Femur (tissue), 1 donor: Measurements from ENCODE around the gene COL24A1.
"Not testable (repeated sequence)": the region's sequence is repeated elsewhere in the genome, so short reads cannot be mapped to it uniquely, and the experiment has no call there.

Source experiments
- DNase-seq: peaks from one replicate; pipeline ENCODE4 v3.0.0-alpha.2; 2017

COL24A1 gene

DNA sequence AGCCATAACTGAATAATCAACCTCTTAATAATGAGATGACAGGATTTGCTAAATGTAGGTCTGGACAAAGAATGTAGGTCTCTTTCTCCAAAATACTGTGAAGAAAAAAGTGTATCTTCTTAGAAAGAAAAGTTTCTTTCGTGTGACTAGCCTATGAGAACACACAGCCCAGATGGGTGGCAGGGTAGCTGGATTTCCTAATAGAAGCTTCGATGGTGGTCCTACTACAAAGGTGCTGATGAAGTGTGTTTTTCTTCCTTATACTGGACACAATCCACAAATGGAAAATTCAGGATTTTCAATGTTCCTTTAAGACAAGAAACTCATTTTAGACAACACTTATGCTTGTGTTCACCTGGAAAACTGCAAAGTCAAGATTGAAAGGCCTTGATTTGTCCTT, 358.2 kb downstream of the COL24A1 start:
- no peak for DNase-seq

DNA sequence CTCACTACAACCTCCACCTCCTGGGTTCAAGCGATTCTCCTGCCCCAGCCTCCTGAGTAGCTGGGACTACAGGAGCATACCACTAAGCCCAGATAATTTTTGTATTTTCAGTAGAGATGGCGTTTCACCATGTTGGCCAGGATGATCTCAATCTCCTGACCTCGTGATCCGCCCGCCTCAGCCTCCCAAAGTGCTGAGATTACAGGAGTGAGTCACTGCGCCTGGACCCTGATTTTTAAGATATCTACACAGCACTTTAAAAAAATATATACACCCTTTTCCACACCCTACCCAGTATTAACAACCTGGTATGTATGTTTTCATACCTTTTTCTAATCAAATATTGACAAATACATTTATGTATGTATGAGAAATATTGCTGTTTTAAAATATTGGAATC, 379.6 kb downstream of the COL24A1 start:
- not testable (repeated sequence) for DNase-seq

DNA sequence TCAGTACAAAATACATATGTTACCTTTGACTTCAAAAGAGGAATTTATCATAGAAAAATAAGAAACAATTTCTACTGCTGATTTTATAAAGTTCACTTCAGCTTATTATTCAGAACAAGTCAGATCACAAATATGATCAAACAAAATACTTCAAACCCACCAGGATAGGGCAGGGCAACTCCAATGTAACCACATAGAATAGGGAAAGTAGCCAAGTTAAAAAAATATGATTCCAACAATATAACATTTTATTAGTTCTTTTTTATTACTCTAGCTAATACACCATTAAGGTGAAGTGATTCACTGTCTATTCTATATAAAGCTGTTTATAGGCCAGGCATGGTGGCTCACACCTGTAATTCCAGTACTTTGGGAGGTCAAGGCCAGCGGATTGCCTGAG, 393.8 kb downstream of the COL24A1 start:
- no peak for DNase-seq

DNA sequence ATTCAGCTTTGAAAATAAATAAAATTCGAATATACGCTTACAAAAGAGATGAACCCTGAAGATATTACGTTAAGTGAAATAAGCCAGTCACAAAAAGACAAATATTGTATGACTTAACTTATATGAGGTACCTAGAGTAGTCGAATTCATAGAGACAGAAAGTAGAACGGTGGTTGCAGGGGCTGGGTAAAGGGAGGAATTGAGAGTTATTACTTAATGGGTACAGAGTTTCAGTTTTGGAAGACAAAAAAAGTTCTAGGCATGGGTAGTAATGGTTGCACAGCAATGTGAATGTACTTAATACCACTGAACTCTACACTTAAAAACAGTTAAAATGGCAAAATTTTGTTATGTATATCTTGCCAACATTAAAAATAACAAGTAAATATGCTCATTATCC, 399.7 kb downstream of the COL24A1 start:
- DNase-seq = no peak

DNA sequence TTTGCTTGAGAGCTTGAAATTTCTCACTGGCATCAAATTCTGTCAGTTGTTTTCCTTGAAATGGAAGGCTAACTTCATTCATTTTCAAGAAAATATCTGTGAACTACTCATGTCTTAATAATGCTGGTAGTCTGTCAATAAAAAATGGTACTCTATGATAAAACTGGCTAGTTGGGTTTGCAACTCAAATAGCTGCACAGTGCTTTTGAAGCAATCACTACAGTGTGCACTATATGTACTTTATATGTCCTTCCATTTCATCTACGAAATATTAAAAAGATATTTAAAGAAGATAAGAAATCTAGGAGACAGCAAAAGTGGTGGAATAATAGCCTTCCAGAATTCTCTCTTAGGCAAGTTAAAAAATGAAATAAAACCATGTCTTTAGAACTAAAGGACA, 408.5 kb downstream of the COL24A1 start:
- DNase-seq = no peak

DNA sequence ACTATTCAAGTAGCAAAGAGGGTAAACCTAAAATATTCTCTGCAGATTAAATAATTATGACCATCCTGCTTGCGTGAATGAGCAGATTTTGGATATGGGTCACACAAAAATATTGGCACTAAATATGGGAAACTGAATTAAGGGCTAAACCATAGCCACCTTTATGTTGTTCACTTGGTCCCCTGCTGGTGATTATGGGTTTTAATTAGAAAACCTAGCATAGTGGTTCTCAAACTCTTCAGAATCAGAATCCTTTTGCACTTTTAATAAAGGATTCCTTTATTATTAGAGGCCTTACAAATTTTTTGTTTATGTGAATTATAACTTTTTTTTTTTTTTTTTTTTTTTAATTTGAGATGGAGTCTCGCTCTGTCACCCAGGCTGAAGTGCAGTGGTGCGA, 409.8 kb downstream of the COL24A1 start:
- no peak for DNase-seq

DNA sequence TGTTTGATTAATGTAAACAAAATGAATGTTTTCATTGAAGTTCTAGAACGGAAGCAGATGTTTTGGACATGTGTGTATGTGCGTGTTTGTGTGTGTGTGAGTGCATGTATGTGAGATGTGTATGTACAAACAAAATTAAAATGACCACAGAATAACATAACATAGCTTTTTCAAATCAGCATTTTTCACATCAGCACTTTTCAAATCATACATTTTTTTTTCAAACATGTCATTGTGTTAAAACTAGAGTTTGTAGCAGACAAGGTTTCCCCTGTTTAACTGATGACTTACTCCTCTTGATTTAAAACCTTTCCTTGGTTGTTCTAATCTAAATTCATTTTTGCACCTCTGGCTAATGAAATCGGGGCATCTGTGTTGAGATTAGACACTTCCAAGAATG, 412.8 kb downstream of the COL24A1 start:
- no peak for DNase-seq

DNA sequence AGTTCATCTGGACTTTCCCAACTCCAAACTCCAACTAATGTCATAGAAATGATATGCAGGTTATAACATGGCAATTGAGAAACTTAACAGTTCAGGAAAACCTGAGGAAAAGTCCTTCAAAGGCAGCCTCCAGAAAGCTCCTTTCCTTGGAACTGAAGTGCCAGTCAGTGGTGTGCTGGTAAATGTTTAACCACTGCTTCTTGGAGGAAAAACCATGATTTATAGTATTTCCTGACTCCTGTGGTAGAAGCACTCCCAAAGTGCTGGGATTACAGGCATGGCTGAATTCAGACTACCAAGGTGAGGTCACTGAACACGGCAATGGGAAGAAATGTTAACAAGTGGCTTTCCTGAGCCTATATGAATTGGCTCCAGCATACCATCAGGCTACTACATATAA, 421.6 kb downstream of the COL24A1 start:
- no peak for DNase-seq

DNA sequence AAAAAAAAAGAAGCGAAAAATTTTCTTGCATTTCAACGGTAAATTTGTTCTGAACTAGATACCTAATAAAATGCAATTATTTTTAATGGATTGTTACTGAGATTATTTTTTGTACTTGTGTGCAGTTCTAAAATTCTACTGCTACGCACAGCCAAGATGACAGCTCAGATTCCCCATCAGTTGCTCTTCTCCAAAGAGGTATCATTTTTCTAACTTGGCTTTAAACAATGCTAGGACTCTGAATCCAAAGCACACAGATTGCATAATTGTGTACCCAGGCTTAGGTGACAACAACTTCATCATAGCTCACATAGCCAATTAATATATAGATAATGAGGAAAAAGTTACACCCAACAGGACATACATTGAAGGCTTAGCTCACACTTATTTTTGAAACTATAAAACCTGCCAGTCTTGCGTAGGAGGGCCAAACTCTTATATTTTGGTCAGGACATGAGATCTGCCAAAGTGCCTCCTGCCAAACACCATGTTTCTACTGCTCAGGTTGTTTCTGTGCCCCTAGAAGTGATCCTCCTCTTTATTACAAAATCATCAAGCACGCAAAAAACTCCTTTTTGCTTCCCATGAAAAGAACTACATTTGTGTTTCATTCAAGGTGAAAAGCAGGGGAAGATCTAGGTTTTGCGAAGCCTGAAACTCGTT, 437.8 kb downstream of the COL24A1 start:
- no peak for DNase-seq

DNA sequence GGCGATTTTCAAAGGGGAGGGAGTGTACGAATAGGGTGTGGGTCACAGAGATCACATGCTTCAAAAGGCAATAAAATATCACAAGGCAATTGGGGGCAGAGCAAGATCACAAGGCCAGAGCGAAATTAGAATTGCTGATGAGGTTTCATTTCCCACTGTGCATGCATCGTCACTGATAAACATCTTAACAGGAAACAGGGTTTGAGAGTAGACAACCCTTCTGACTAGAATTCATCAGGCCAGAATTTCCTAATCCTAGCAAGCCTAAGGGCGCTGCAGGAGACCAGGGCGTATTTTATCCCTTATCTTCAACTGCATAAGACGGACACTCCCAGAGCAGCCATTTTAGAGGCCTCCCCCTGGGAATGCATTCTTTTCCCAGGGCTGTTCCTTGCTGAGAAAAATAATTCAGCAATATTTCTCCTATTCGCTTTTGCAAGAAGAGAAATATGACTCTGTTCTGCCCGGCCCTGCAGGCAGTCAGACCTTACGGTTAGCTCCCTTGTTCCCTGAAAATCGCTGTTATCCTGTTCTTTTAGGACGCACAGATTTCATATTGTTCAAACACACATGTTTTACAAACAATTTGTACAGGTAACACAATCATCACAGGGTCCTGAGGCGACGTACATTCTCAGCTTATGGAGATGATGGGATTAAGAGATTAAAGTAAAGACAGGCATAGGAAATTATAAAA, 442.0 kb downstream of the COL24A1 start:
- DNase-seq = not testable (repeated sequence)

DNA sequence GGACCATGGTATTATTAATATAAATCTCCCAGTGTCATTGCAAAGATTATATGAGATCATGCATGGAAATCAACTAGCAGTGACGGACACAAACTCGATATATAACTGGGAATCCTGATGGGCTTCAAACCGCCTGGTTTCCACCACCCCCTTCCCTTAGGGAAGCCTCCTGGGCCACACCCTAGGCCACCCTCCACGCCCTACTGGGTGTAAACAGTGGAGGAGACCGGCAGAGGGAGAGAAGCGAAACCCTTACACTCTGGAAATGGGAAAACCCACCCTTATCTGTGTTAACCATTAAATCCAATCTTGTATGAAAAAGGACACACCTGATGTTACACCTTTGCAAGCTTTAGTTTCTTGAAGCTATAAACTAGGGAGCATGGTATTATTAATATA, 447.7 kb downstream of the COL24A1 start:
- DNase-seq = peak; percentile 21

DNA sequence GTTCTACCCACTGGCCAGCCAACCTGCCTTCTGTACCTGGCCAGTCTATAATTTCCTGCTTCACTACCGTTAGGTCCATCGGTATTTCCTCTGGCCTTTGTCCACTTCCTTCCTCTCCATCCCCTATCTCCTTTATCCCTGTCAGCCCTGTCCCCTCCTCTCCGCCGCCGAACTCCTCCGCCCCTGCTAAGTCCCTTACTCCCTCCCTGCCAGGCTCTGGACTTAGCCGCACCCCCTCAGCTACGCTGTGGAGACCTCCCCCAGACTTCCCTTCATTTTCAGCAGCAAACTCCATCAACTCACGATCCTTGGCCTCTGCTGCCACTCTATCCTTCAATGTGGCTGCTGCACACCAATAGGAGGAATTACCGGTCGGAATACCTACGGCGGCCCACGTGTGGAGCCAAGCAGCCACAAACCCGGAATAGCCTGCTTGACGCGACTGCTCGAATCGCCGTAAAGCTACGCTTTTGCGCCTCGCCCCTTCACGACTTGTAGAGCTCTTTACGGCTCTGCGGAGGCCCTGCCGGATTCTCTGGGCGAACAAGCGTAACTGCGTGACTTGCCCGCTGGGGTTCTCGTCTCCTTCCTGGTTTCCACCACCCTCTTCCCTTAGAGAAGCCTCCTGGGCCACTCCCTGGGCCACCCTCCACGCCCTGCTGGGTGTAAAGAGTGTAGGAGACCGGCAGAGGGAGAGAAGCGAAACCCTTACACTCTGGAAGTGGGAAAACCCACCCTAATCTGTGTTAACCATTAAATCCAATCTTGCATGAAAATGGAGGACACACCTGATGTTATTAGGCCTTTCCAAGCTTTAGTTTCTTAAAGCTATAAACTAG, 448.4 kb downstream of the COL24A1 start, which contains the start of gene ZNHIT6:
TSS of gene ZNHIT6 (minus strand) at position 444 of the 839 bp plus-strand sequence. CDS start at position 295, 149 bp downstream.
- peak; percentile 94 for DNase-seq

DNA sequence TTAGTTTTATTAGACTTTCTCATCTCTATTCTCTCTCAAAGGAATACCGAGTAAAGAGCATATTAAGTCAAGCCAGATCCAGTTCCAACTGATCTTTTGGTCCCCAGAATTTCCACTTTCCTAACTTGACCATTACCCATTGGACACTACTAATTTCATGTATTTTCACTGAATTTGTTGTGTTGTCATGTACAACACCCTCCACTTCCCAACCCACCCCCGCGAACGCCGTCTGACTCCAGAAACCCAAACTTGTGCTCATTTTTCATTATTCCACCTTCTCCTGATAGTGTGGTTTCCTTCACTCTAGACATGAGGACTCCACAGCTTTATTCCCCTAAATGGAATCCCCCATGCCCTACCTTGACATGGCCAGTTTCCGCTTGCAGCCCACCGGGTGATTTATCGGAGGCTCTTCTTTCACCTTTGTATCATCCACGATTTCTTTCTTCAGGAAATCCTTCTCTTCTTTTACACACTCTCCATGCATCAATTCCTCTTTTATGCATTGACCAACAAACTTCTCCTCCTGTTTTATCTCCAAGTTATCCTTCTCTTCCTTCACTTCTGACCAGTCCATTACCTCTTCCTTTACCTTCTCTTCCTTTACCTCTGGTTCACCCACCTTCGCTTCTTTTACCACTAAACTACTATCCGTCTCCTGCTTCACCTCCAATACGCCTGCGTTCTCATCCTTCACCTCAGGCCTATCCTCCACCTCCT, 449.1 kb downstream of the COL24A1 start:
- no peak for DNase-seq

DNA sequence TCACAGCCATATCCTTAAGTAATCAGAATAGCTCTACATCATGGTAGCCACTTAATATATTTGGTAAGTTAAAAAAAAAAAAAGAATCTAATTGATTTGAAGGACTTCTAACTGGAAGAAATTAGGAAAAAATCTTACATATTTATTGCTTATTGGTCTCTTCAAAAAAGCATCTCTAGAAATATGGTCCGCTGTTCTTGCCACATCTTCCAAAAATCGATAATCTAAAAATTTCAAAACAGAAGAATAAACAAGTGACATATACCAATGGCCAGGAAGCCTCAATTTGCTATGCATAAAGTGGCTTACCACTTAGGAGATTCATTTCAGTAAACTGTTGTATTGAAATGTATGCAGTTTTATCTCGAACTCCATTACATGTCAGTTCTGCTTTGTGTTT, 450.6 kb downstream of the COL24A1 start:
- DNase-seq = no peak

DNA sequence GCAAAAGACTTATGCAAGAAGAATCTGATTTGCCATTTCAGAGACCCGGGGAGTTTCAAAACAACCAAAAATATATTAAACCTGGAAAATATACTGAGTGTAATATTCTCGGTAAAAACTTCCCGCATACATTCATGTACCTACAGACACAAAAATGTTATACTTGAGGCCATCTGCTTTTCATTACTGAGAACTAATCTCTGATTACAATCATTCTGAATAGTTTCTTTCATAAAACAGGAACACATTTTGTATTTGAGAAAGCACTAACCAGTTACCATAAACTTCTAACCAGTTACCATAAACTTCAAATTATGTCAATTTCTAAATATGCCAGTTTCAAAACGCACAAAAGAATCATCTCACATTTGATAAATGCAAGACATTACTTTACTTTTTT, 456.1 kb downstream of the COL24A1 start:
- DNase-seq = no peak

DNA sequence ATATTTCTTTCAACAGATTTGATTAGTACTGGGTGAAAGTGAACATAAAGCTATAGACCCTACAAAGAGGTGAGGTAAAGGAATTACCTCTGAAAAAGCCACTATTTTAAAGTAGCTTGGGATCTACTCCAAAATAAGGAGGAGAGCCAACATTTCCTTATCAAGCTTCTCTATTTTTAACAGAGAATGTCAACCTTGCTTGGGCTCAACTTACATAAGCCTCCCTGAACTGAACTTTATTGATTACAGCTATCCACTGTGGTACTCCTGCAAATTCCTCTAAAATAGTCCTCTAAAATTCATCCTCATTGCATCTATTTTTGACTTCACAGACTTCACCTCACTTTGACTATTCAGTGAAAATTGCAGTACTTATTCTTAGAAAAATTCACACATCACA, 458.7 kb downstream of the COL24A1 start:
- DNase-seq = no peak

DNA sequence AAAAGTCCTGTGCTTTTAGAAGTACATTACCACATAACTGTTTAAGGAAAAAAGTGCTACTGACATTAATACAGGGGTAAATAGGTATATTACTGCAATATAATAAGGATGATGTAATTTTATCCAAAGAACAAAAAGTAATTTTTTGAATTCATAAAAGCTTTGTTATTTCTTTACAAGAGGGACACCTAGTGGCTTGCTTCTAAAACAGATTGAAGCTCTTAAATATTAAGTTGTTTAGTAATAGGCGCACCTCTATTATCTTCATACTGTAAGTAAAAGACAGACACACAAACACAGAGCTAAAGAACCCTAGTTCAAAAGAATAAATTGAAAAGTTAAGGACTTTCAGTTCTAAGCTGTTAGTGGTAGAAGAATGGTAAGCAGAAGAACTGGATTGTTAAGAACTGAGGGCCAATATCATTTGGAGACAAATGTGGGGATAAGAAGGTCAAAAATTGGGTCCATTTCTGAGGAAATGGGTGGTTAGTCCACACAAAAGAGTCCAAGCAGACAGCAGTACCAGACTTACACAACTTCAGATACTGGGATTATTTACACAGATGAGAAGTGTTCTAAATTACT, 463.8 kb downstream of the COL24A1 start:
- no peak for DNase-seq

DNA sequence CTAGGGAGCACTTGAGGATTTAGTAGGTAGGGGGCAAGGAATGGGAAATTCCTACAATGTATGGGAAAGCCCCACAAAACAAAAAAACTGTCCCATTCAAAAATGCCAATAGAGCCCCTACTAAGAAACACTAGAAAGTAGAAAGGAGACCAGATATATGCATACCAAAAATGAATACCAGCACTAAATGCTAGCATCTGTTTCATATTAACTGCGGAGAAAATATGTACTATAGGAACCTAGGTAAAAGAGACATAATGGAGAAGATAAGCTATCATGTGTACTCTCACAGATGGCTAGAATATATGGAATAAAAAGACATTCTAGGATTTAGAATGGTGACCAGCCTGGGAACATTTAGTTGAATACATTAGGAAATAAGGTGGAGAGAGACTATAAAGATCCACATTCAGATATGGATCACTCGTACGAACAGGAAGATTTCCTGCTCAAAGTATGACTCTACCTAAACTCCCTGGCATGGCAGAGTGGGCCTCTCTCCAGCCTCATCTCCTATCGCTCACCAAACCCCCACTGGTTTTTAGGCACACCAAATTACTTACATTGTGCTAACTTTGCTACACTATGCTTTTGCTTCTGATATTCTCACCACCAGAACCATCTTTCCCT, 466.7 kb downstream of the COL24A1 start:
- no peak for DNase-seq

DNA sequence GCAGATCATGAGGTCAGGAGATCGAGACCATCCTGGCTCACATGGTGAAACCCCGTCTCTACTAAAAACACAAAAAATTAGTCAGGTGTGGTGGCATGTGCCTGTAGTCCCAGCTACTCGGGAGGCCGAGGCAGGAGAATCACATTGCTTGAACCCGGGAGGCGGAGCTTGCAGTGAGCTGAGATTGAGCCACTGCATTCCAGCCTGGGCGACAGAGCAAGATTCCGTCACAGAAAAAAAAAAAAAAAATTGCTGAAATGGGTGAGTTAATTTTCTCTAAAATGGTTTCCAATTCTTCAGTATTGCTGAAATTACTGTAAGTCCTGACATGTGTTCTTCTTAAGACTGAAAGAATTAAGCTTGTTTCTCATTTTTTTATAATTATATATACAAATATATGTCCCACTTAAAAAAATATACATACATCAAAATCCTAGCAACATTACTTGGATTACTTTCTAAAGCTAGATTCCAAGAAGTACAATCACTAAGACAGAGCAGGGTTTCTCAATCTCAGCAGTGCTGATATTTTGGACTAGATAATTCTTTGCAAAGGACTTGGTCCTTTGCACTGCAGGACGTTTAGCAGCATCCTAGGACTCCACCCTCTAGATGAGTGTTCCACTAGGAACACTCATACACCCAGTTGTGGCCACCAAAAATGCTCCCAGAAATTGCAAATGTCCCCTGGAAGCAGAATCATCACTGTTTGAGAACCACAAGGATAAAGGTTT, 473.1 kb downstream of the COL24A1 start:
- DNase-seq = no peak

DNA sequence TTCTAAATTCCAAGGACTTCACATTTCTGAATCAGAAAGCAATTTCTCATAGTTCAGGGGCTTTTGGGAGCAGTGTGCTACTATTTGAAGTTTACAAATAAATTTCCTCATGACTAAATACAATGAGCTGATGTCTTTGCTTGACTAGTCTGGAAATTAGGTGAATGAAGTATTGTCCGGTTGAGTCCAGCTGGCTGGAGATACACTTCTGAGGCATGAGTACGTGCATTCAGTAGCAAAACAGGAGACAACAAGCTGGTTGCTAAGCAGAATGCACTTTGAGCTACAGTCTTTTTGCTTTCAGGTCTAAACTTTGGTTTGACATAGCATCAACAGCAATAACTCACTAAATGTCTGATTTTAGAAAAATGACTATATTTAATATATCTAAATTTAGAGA, 475.5 kb downstream of the COL24A1 start:
- DNase-seq = peak; percentile 61
